Mesenchymal stem cell (in vitro differentiated cells and primary cell): ENCODE results near the gene GALR2.

Experiments
- DNase-seq: peaks from one replicate; pipeline ENCODE4 v3.0.0-alpha.2; 2013
- H2AFZ ChIP-seq: one replicate; pipeline ENCODE4 v1.6.1; 2013; ENCODE audit warnings: low read depth, mild to moderate bottlenecking, control low read depth, inconsistent platforms, low read length, moderate library complexity
- H2AK5ac ChIP-seq: 2 replicates; pipeline ENCODE4 v1.6.1; 2013; ENCODE audit warnings: low read length, moderate library complexity, mild to moderate bottlenecking, inconsistent platforms; ENCODE audit not compliant: severe bottlenecking
- H2BK120ac ChIP-seq: one replicate; pipeline ENCODE4 v1.6.1; 2013; ENCODE audit warnings: low read depth, mild to moderate bottlenecking, inconsistent platforms, low read length, moderate library complexity
- H2BK12ac ChIP-seq, 2 experiments: one replicate each; pipeline ENCODE4 v1.6.1; 2013; ENCODE audit warnings: inconsistent platforms in 2 of 2, low read length in 2 of 2, mild to moderate bottlenecking in 2 of 2, moderate library complexity in 2 of 2, control low read depth in 1 of 2
- H2BK15ac ChIP-seq: one replicate; pipeline ENCODE4 v1.6.1; 2013; ENCODE audit warnings: mild to moderate bottlenecking, low read depth, inconsistent platforms; ENCODE audit not compliant: poor library complexity, severe bottlenecking
- H2BK5ac ChIP-seq: 2 replicates; pipeline ENCODE4 v1.6.1; 2013; ENCODE audit warnings: low read depth, mild to moderate bottlenecking, low read length, control low read depth, inconsistent platforms; ENCODE audit not compliant: poor library complexity, severe bottlenecking
- H3K14ac ChIP-seq, 2 experiments: one replicate each; pipeline ENCODE4 v1.6.1; 2013; ENCODE audit warnings: inconsistent platforms in 2 of 2, low read length in 2 of 2, control low read depth in 1 of 2, mild to moderate bottlenecking in 1 of 2, moderate library complexity in 1 of 2
- H3K18ac ChIP-seq, 2 experiments: one replicate each; pipeline ENCODE4 v1.6.1; 2013; ENCODE audit warnings: inconsistent platforms in 2 of 2, low read length in 2 of 2, control low read depth in 1 of 2, low read depth in 1 of 2, mild to moderate bottlenecking in 1 of 2
- H3K23ac ChIP-seq, 2 experiments: one replicate each; pipeline ENCODE4 v1.6.1; 2013; ENCODE audit warnings: inconsistent platforms in 2 of 2, low read length in 2 of 2, mild to moderate bottlenecking in 2 of 2, moderate library complexity in 2 of 2, control low read depth in 1 of 2
- H3K27ac ChIP-seq: 2 replicates; pipeline ENCODE4 v1.5.1; 2013; ENCODE audit warnings: mild to moderate bottlenecking, moderate library complexity, low read length, control low read depth, inconsistent platforms; ENCODE audit not compliant: poor library complexity, severe bottlenecking
- H3K27me3 ChIP-seq, 2 experiments: 2 replicates each; pipeline versions ENCODE4 v1.6.1 to v1.7.0; 2013; ENCODE audit warnings: low read length in 2 of 2, mild to moderate bottlenecking in 2 of 2, moderate library complexity in 2 of 2, control low read depth in 1 of 2, inconsistent platforms in 1 of 2; ENCODE audit not compliant: control insufficient read depth in 1 of 2, insufficient read depth in 1 of 2
- H3K36me3 ChIP-seq, 2 experiments: 2 replicates each; pipeline versions ENCODE4 v1.6.1 to v1.7.0; 2013; ENCODE audit warnings: low read length in 2 of 2, control low read depth in 1 of 2, inconsistent platforms in 1 of 2, low read depth in 1 of 2, mild to moderate bottlenecking in 1 of 2; ENCODE audit not compliant: insufficient read depth in 2 of 2, control insufficient read depth in 1 of 2
- H3K4ac ChIP-seq, 2 experiments: one replicate each; pipeline ENCODE4 v1.6.1; 2013; ENCODE audit warnings: inconsistent platforms in 2 of 2, low read length in 2 of 2, mild to moderate bottlenecking in 2 of 2, moderate library complexity in 2 of 2, control low read depth in 1 of 2, low read depth in 1 of 2
- H3K4me1 ChIP-seq: 2 replicates; pipeline ENCODE4 v1.6.1; 2013; ENCODE audit warnings: low read depth, low read length, control low read depth; ENCODE audit not compliant: control insufficient read depth, insufficient read depth
- H3K4me2 ChIP-seq: 2 replicates; pipeline ENCODE4 v1.6.1; 2013; ENCODE audit warnings: low read length, mild to moderate bottlenecking, inconsistent platforms; ENCODE audit not compliant: poor library complexity, severe bottlenecking
- H3K4me3 ChIP-seq, 2 experiments: 2 replicates each; pipeline versions ENCODE4 v1.5.1 to v1.7.0; 2013; ENCODE audit warnings: low read length in 2 of 2, mild to moderate bottlenecking in 2 of 2, control low read depth in 1 of 2, low read depth in 1 of 2; ENCODE audit not compliant: insufficient read depth in 1 of 2
- H3K79me1 ChIP-seq: replicated peaks from 2 replicates; pipeline ENCODE4 v1.6.1; 2013; ENCODE audit warnings: mild to moderate bottlenecking, control low read depth, low read length, inconsistent platforms; ENCODE audit not compliant: poor library complexity, severe bottlenecking
- H3K9ac ChIP-seq: 2 replicates; pipeline ENCODE4 v1.7.0; 2013; ENCODE audit warnings: mild to moderate bottlenecking, low read length, moderate library complexity
- H3K9me3 ChIP-seq: 2 replicates; pipeline ENCODE4 v1.7.0; 2013; ENCODE audit warnings: mild to moderate bottlenecking, low read length; ENCODE audit not compliant: control insufficient read depth
- H4K8ac ChIP-seq: one replicate; pipeline ENCODE4 v1.6.1; 2013; ENCODE audit warnings: inconsistent platforms, mild to moderate bottlenecking, low read length, moderate library complexity
- H4K91ac ChIP-seq: one replicate; pipeline ENCODE4 v1.6.1; 2013; ENCODE audit warnings: mild to moderate bottlenecking, low read length, inconsistent platforms
- WGBS: methylation state at CpG from one replicate; pipeline ENCODE4 v1.1.7; 2013; ENCODE audit warnings: mixed read lengths; 5-methylcytosine and 5-hydroxymethylcytosine counted together

The GALR2 gene

GRCh38 chr17:76081295-76082210, 7.0 kb downstream of the GALR2 start:
- peaks cover 42 to 45% of the 10 kb centered on the region in 2 experiments for H3K27me3 ChIP-seq
- 81% methylated on average over 25 of the region's 27 CpGs for WGBS

DNA sequence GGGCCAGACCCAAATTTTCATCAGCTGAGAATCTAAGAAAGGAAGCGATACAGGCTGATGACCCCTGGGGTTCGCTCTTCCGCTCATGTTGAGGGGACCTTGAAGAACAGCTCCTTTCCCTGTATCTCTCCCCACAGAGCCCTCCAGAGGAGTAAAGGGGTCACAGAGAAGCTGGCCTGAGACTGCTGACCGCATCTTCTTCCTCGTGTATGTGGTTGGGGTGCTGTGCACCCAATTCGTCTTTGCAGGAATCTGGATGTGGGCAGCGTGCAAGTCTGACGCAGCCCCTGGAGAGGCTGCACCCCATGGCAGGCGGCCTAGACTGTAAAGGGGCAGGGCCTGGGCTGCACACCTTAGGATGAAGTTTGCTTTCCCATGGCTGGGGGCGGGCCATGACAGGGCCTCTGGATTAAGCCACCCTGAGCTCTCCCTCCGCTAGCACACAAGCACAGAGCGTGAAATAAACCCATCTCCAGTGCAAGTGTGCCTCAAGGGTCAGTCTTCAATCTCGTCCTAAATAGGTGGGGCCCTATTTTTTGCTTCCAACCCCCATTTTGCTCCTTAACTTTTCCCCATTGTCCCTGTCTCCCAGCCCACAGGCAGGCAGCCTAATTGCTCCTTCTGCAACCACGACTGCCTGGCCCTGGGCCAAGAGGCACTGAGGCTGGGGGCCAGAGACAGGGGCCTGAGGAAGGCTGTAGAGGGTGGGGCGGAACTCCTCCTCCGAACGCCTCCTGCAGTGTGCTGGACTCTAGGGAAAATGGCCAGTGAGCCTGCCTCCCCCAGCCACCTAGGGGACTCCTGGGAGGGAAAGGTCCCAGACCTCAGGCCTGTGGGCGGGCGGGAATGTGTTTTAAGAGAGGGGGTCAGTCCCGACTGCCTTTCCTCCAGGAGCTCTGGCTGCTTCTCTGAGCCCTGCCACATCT, 8.0 kb downstream of the GALR2 start:
- Histone ChIP-seq H3K27ac (no peak overlapping the region), H3K4me3 (no peak overlapping the region), H2BK120ac (no peak overlapping the region), H3K4me1 (peaks cover 21% of the 10 kb centered on the region), H3K27me3 (peaks cover 31 to 35% of the 10 kb centered on the region in 2 experiments), H2BK12ac (no peak overlapping the region), H3K36me3 (peaks cover 48 to 61% of the 10 kb centered on the region in 2 experiments), H2BK5ac (no peak overlapping the region), H4K91ac (no peak overlapping the region), H3K9me3 (no peaks in the 10 kb centered on the region), H3K4ac (no peak overlapping the region), H2AK5ac (no peak overlapping the region), H3K18ac (no peak overlapping the region), H3K14ac (no peak overlapping the region), H3K79me1 (peaks cover 4% of the 10 kb centered on the region), H3K23ac (no peak overlapping the region), H3K4me2 (no peak overlapping the region), H2BK15ac (no peak overlapping the region), H2AFZ (no peak overlapping the region), H4K8ac (no peak overlapping the region), H3K9ac (no peak overlapping the region)
- WGBS, result 87% methylated on average over 20 of the region's 20 CpGs
- no peak for DNase-seq

More at GRCh38 chr17:76081295-76082210, 7.0 kb downstream of the GALR2 start:
- Histone ChIP-seq H3K4me1 (peaks cover 28% of the 10 kb centered on the region), H2AK5ac (no peak overlapping the region), H3K4me2 (no peak overlapping the region), H3K27ac (no peak overlapping the region), H3K23ac (no peak overlapping the region), H2BK15ac (peak overlapping the region; percentile 60), H3K4ac (no peak overlapping the region), H3K9ac (no peak overlapping the region), H3K18ac (no peak overlapping the region), H4K91ac (no peak overlapping the region), H3K14ac (no peak overlapping the region), H3K36me3 (peaks cover 38 to 51% of the 10 kb centered on the region in 2 experiments), H4K8ac (no peak overlapping the region), H3K4me3 (no peak overlapping the region), H2AFZ (no peak overlapping the region), H3K9me3 (no peaks in the 10 kb centered on the region), H2BK12ac (no peak overlapping the region), H2BK120ac (no peak overlapping the region), H2BK5ac (no peak overlapping the region), H3K79me1 (peaks cover 1% of the 10 kb centered on the region)
- DNase-seq, result no peak

GRCh38 chr17:76083536-76084182, 9.1 kb downstream of the GALR2 start:
- H3K27ac ChIP-seq, result no peak overlapping the region
- H2BK5ac ChIP-seq, result no peak overlapping the region
- no peak overlapping the region for H2AFZ ChIP-seq
- H2AK5ac ChIP-seq, result no peak overlapping the region
- no peaks in the 10 kb centered on the region for H3K9me3 ChIP-seq
- H3K79me1 ChIP-seq, result peaks cover 8% of the 10 kb centered on the region
- WGBS, result 98% methylated on average over 12 of the region's 15 CpGs
- H3K4me1 ChIP-seq, result peaks cover 21% of the 10 kb centered on the region
- no peak overlapping the region for H2BK120ac ChIP-seq
- H3K27me3 ChIP-seq, result peaks cover 21 to 24% of the 10 kb centered on the region in 2 experiments
- DNase-seq, result no peak
- H3K36me3 ChIP-seq, result peaks cover 59 to 72% of the 10 kb centered on the region in 2 experiments
- no peak overlapping the region for H3K4me2 ChIP-seq
- no peak overlapping the region for H3K4me3 ChIP-seq
- H3K18ac ChIP-seq, result no peak overlapping the region
- no peak overlapping the region for H2BK12ac ChIP-seq
- no peak overlapping the region for H4K91ac ChIP-seq
- no peak overlapping the region for H3K23ac ChIP-seq
- H2BK15ac ChIP-seq, result no peak overlapping the region
- no peak overlapping the region for H3K4ac ChIP-seq
- H4K8ac ChIP-seq, result no peak overlapping the region
- no peak overlapping the region for H3K9ac ChIP-seq
- H3K14ac ChIP-seq, result no peak overlapping the region
